ENCODE data around the gene PXDN.

GRCh38 chr2:1715184-1716013 is 28.9 kb downstream of the PXDN start:
- no peak for TF ChIP-seq CTCF (IDR thresholded peaks at IDR 0.05; ENCODE audit: low read length)
- TF ChIP-seq EZH2 (optimal IDR thresholded peaks at IDR 0.05; ENCODE audit: low read depth, low read length): no peak

Data from MM.1S (cell line).